ENCODE measurements around the gene CTAG1B.

- TF ChIP-seq CTCF (IDR thresholded peaks at IDR 0.05; ENCODE audit: insufficient read depth, low read length) (no peak), GABPA (IDR thresholded peaks at IDR 0.05; ENCODE audit: low read depth) (no peak), POLR2AphosphoS5 (IDR thresholded peaks at IDR 0.05; ENCODE audit: low read depth) (no peak), SPI1 (IDR thresholded peaks at IDR 0.05; ENCODE audit: borderline replicate concordance, low read depth) (no peak), REST (IDR thresholded peaks at IDR 0.05; ENCODE audit: insufficient replicate concordance, low read depth) (no peak)
Measured at GRCh38 chrX:154605566-154605965, 13.5 kb downstream of the CTAG1B start.
